Loucy (cell line): ENCODE measurements around the gene MCC.

Experiments used
- EZH2phosphoT487 ChIP-seq: fragments of 200-600 bp; IDR thresholded peaks from 2 replicates; pipeline ENCODE4 v1.6.1; 2018; ENCODE audit warnings: antibody characterized with exemption, mild to moderate bottlenecking, moderate library complexity, borderline replicate concordance
- TF ChIP-seq, protein P1 (sequence below): fragments of 200-600 bp; sonication (generic); conservative IDR thresholded peaks from 2 replicates; pipeline ENCODE4 v1.5.1; 2014; ENCODE audit warnings: mild to moderate bottlenecking, antibody characterized with exemption, low read length

GRCh38 chr5:112998296-112998695 is 490.0 kb downstream of the MCC start:
- TF ChIP-seq EZH2phosphoT487: no peak
- TF ChIP-seq, protein P1, sequence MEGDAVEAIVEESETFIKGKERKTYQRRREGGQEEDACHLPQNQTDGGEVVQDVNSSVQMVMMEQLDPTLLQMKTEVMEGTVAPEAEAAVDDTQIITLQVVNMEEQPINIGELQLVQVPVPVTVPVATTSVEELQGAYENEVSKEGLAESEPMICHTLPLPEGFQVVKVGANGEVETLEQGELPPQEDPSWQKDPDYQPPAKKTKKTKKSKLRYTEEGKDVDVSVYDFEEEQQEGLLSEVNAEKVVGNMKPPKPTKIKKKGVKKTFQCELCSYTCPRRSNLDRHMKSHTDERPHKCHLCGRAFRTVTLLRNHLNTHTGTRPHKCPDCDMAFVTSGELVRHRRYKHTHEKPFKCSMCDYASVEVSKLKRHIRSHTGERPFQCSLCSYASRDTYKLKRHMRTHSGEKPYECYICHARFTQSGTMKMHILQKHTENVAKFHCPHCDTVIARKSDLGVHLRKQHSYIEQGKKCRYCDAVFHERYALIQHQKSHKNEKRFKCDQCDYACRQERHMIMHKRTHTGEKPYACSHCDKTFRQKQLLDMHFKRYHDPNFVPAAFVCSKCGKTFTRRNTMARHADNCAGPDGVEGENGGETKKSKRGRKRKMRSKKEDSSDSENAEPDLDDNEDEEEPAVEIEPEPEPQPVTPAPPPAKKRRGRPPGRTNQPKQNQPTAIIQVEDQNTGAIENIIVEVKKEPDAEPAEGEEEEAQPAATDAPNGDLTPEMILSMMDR: no peak
